Measurements from ENCODE around the gene STAT3.
A peak's percentile ranks its signal among the peaks of the same experiment; 100 is the strongest.
"Not testable (repeated sequence)": the region's sequence is repeated elsewhere in the genome, so short reads cannot be mapped to it uniquely, and the experiment has no call there.

The STAT3 gene

GRCh38 chr17:42275527-42276358, 112.5 kb downstream of the STAT3 start:
- peak; percentile 20 for DNase-seq

- DNase-seq: no peak
Measured at GRCh38 chr17:42274812-42275526, 113.3 kb downstream of the STAT3 start.

GRCh38 chr17:42274253-42274542, 114.0 kb downstream of the STAT3 start:
- no peak for DNase-seq

- no peak for DNase-seq
Measured at GRCh38 chr17:42273474-42274252, 114.6 kb downstream of the STAT3 start.

- no peak for DNase-seq
Measured at GRCh38 chr17:42272162-42272907, 115.9 kb downstream of the STAT3 start.

GRCh38 chr17:42271779-42272035, 116.5 kb downstream of the STAT3 start:
- DNase-seq: no peak

- DNase-seq: no peak
Measured at GRCh38 chr17:42271006-42271778, 117.0 kb downstream of the STAT3 start.

GRCh38 chr17:42270596-42270995, 117.6 kb downstream of the STAT3 start:
- no peak for DNase-seq

GRCh38 chr17:42270170-42270535, 118.1 kb downstream of the STAT3 start:
- DNase-seq: no peak

- DNase-seq: no peak
Measured at GRCh38 chr17:42268236-42268635, 120.0 kb downstream of the STAT3 start.

GRCh38 chr17:42266918-42267766, 121.1 kb downstream of the STAT3 start:
- DNase-seq: no peak

GRCh38 chr17:42266462-42266861, 121.8 kb downstream of the STAT3 start:
- no peak for DNase-seq

GRCh38 chr17:42264366-42264765, 123.9 kb downstream of the STAT3 start:
- DNase-seq: not testable (repeated sequence)

Measured in effector CD8-positive, alpha-beta T cell (primary cell).